HepG2 (cell line): ENCODE data around the gene SLC1A2. TPM values are rescaled to one million over a fixed set of nuclear protein-coding genes. Genes with fewer than 3 reads are reported as not detected.

ENCODE experiments used
- ATAC-seq: fragments of 200-7000 bp; cut with Tn5 transposase; 3 replicates; pipeline ENCODE4 v1.9.1; 2020; ENCODE audit warnings: mild to moderate bottlenecking, moderate library complexity
- BruUV-seq: library from RNA; stranded (reverse); fragments of 400-500 nt; replicated peaks from 2 replicates; lab custom pipeline; 2021; lab: Mats Ljungman, UMichigan
- CTCF ChIA-PET: fragments of 300-600 bp; formaldehyde crosslinking; extraction: SDS; loops from one replicate; lab custom pipeline; 2021; ENCODE audit warnings: low total read pairs, inconsistent platforms, low intra/inter-chr PET ratio; lab: Yijun Ruan, JAX
- POLR2A ChIA-PET: fragments of 350-600 bp; sonication (Branson Sonifier 250); formaldehyde crosslinking; loops from one replicate; lab custom pipeline; 2020; ENCODE audit warnings: antibody characterized with exemption, inconsistent platforms; lab: Yijun Ruan, JAX
- DNase-seq: peaks from one replicate; pipeline ENCODE4 v3.0.0-alpha.2; 2015; ENCODE audit warnings: low spot score
- FAIRE-seq: peaks from 3 replicates; lab custom pipeline; 2011; peaks lifted over from hg19 to GRCh38; lab: Jason Lieb, UNC
- H2AFZ ChIP-seq: one replicate; pipeline ENCODE4 v1.6.1; 2011; ENCODE audit warnings: low read length, inconsistent platforms
- H3K27ac ChIP-seq: fragments of 300-600 bp; 3 replicates; pipeline ENCODE4 v1.8.0; 2011; ENCODE audit warnings: mixed run types, mild to moderate bottlenecking, mixed read lengths, low read length, inconsistent platforms; ENCODE audit not compliant: insufficient read depth; ENCODE audit errors: extremely low read length
- H3K27me3 ChIP-seq, 2 experiments: fragments of 200-600 bp in 1 of 2; 2 replicates in 1 of 2; 3 replicates in 1 of 2; pipeline versions ENCODE4 v1.6.0 to v1.8.0; 2011; ENCODE audit warnings: low read length in 2 of 2, mild to moderate bottlenecking in 2 of 2, moderate library complexity in 2 of 2, inconsistent platforms in 1 of 2; ENCODE audit not compliant: insufficient read depth in 2 of 2, control insufficient read depth in 1 of 2
- H3K36me3 ChIP-seq, 2 experiments: fragments of 200-600 bp in 1 of 2; replicated peaks in 1 of 2; 2 replicates in 1 of 2; 3 replicates in 1 of 2; pipeline versions ENCODE4 v1.5.1 to v1.8.0; 2011; ENCODE audit warnings: low read length in 2 of 2, inconsistent platforms in 1 of 2; ENCODE audit not compliant: insufficient read depth in 2 of 2, control insufficient read depth in 1 of 2
- H3K4me1 ChIP-seq: 2 replicates; pipeline ENCODE4 v1.5.1; 2012; ENCODE audit warnings: low read length, inconsistent platforms; ENCODE audit not compliant: insufficient read depth
- H3K4me2 ChIP-seq: 2 replicates; pipeline ENCODE4 v1.6.0; 2011; ENCODE audit warnings: low read depth, low read length, inconsistent platforms
- H3K4me3 ChIP-seq, 3 experiments: fragments of 200-600 bp in 1 of 3; sonication (generic), shearing (Covaris generic) in 1 of 3; replicated peaks in 1 of 3; 2 replicates each; pipeline ENCODE4 v1.5.1; 2011 to 2016; ENCODE audit warnings: low read length in 3 of 3, inconsistent platforms in 2 of 3, low read depth in 2 of 3, mild to moderate bottlenecking in 2 of 3, control low read depth in 1 of 3, mixed read lengths in 1 of 3; ENCODE audit not compliant: insufficient read depth in 1 of 3
- H3K79me2 ChIP-seq: one replicate; pipeline ENCODE4 v1.6.1; 2011; ENCODE audit warnings: low read length, inconsistent platforms; ENCODE audit not compliant: insufficient read depth
- H3K9ac ChIP-seq: 2 replicates; pipeline ENCODE4 v1.6.0; 2011; ENCODE audit warnings: mild to moderate bottlenecking, low read depth, low read length, inconsistent platforms; ENCODE audit not compliant: insufficient read depth
- H3K9me3 ChIP-seq: 2 replicates; pipeline ENCODE4 v1.5.1; 2012; ENCODE audit warnings: mild to moderate bottlenecking, low read length
- H4K20me1 ChIP-seq: 2 replicates; pipeline ENCODE4 v1.6.0; 2011; ENCODE audit warnings: inconsistent platforms, mild to moderate bottlenecking, low read length, moderate library complexity; ENCODE audit not compliant: insufficient read depth
- CERS6 ChIP-seq: sonication (generic); formaldehyde crosslinking; IDR thresholded peaks from 2 replicates; pipeline ENCODE4 v1.5.0; 2020; ENCODE audit warnings: missing genetic modification reagents
- IKZF1 ChIP-seq: fragments of 450-650 bp; IDR thresholded peaks from 2 replicates; pipeline ENCODE4 v1.7.1; 2016
- ONECUT2 ChIP-seq: sonication (generic); formaldehyde crosslinking; IDR thresholded peaks from 2 replicates; pipeline ENCODE4 v1.4.0; 2020; ENCODE audit warnings: missing genetic modification reagents
- RNF2 ChIP-seq: fragments of 450-650 bp; conservative IDR thresholded peaks from 2 replicates; pipeline ENCODE4 v1.6.1; 2016; ENCODE audit warnings: low read depth
- ZFP82 ChIP-seq: sonication (generic); formaldehyde crosslinking; IDR thresholded peaks from 2 replicates; pipeline ENCODE4 v1.5.1; 2020; ENCODE audit warnings: mild to moderate bottlenecking, missing genetic modification reagents, borderline replicate concordance
- ZIK1 ChIP-seq: sonication (generic); formaldehyde crosslinking; IDR thresholded peaks from 2 replicates; pipeline ENCODE4 v1.5.0; 2020; ENCODE audit warnings: mild to moderate bottlenecking, low read depth, missing genetic modification reagents, borderline replicate concordance
- ZKSCAN5 ChIP-seq: sonication (generic); formaldehyde crosslinking; IDR thresholded peaks from 2 replicates; pipeline ENCODE4 v1.5.1; 2020; ENCODE audit warnings: mild to moderate bottlenecking, missing genetic modification reagents
- ZMYM2 ChIP-seq: sonication (generic); formaldehyde crosslinking; IDR thresholded peaks from 2 replicates; pipeline ENCODE4 v1.8.0; 2022; ENCODE audit warnings: mild to moderate bottlenecking, missing genetic modification reagents
- ZNF124 ChIP-seq: sonication (generic); formaldehyde crosslinking; IDR thresholded peaks from 2 replicates; pipeline ENCODE4 v1.4.0; 2020; ENCODE audit warnings: missing genetic modification reagents
- ZNF34 ChIP-seq: sonication (generic); formaldehyde crosslinking; IDR thresholded peaks from 2 replicates; pipeline ENCODE4 v1.4.0; 2020; ENCODE audit warnings: mild to moderate bottlenecking, missing genetic modification reagents, borderline replicate concordance
- ZNF589 ChIP-seq: sonication (generic); formaldehyde crosslinking; conservative IDR thresholded peaks from 2 replicates; pipeline ENCODE4 v1.8.0; 2022; ENCODE audit warnings: mild to moderate bottlenecking, moderate library complexity, missing genetic modification reagents
- ZNF792 ChIP-seq: IDR thresholded peaks from 2 replicates; pipeline ENCODE4 v1.6.1; 2016
- WGBS: methylation state at CpG from one replicate; pipeline ENCODE4 v1.1.6; 2017; ENCODE audit warnings: low lambda C conversion rate; 5-methylcytosine and 5-hydroxymethylcytosine counted together
- in situ Hi-C: cut with HindIII; loops from 2 replicates; pipeline ENCODE4 v1.10.0; 2017; ENCODE audit warnings: low pct_unique_long_range_greater_than_20kb; ENCODE audit not compliant: extremely low pct_ligation_motif_present
- intact Hi-C: fragments of 100-400 bp; cut with micrococcal nuclease; formaldehyde crosslinking; loops from one replicate; pipeline ENCODE4 v1.10.0; 2022; ENCODE audit not compliant: unreplicated experiment
- polyA plus RNA-seq, 8 experiments: library from polyadenylated mRNA; depleted of rRNA in 3 of 8; stranded (reverse) in 7 of 8; unstranded in 1 of 8; fragments of >200 nt; fragmentation: Illumina TruSeq in 4 of 8; extraction: Trizol in 4 of 8; gene quantifications; 2 replicates each; pipeline versions ENCODE4 v1.2.1 to v1.2.3, GENCODE V29; 2011 to 2016; ENCODE audit warnings: low read depth in 4 of 8, missing spikeins in 1 of 8, mixed read lengths in 1 of 8; ENCODE audit not compliant: insufficient read depth in 1 of 8
- total RNA-seq, 5 experiments: library from RNA; depleted of rRNA; stranded (reverse); fragments of >200 nt; fragmentation: Illumina TruSeq; extraction: Trizol; gene quantifications; 2 replicates each; pipeline ENCODE4 v1.2.3, GENCODE V29; 2016; ENCODE audit warnings: low read depth in 1 of 5
- TF ChIP-seq, protein P1 (sequence below): sonication (generic); formaldehyde crosslinking; IDR thresholded peaks from 2 replicates; pipeline ENCODE4 v1.5.1; 2020; ENCODE audit warnings: missing genetic modification reagents, mild to moderate bottlenecking, borderline replicate concordance
- TF ChIP-seq, protein P2 (sequence below): IDR thresholded peaks from 2 replicates; pipeline ENCODE4 v1.6.1; 2018; ENCODE audit warnings: missing genetic modification reagents, mild to moderate bottlenecking, missing compliant biosample characterization

SLC1A2 gene
- total and polyA plus RNA-seq, 2 of the 13 experiments (the other 11 are each of a cell fraction or from before 2014, with no cell fraction given), result 23.2 to 43.2 TPM

DNA sequence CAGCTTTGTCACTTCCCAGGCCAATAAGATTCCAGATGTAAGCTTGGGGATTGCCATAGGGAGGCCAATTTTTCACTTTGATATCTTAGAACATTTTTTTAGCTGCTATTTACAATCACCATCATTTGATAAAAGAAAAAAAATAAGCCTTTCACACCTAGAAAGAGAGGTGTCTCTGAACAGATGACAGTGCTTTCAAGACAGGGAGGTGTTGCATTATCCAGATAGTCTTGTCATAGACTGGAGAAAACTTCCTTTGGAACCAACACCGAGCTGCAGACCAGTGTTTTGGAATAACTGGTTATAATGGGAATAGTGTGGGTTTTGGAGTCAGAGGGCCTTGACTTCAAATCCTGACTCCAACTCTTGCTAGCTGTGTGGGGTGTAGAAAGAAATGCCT is 101.0 kb downstream of the SLC1A2 start:
- in situ Hi-C loops, result no loop called here
- CTCF ChIA-PET, result no interaction called here

DNA sequence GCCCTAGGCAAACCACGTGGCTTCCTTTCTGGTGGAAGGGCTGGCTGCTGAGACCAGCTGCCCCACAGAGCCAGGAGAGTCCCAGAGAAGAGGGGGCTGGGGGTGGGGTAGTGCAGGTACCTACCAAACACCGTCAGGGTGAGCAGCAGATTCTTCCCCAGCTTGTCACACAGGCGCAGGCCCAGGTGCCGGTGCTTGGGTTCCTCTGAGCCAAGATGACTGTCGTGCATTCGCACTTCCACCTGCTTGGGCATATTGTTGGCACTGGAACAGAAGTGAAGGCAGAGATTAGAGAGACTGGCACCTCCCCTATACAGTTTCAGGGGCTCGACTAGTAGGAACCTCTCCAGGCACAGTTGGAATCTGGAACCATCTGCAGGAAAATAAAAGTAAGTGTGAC is 102.1 kb downstream of the SLC1A2 start:
- Histone ChIP-seq H3K27me3 (no peaks in the 10 kb centered on the region), H3K79me2 (no peaks in the 10 kb centered on the region), H2AFZ (no peak overlapping the region), H3K9me3 (no peaks in the 10 kb centered on the region), H3K4me3 (no peak overlapping the region), H3K9ac (no peak overlapping the region), H4K20me1 (no peaks in the 10 kb centered on the region), H3K27ac (no peak overlapping the region), H3K36me3 (peaks cover 6 to 36% of the 10 kb centered on the region in 2 experiments), H3K4me1 (no peaks in the 10 kb centered on the region), H3K4me2 (no peak overlapping the region)
- FAIRE-seq (no peak), ATAC-seq (no peak), DNase-seq (no peak)
- intact Hi-C loops, result no loop called here
- in situ Hi-C loops, result no loop called here
- WGBS, result 86% methylated on average over 2 of the region's 7 CpGs
- BruUV-seq, result no TSS peak
- CTCF ChIA-PET, result no interaction called here
- POLR2A ChIA-PET, result interaction anchor here (0.8 kb wide), 1 partner anchor 13 kb away, joined by 3 read pairs; no protein-coding TSS in a partner anchor
- no peak for TF ChIP-seq ZMYM2
- no peak for TF ChIP-seq ZFP82 (CRISPR knock-in tag)
- TF ChIP-seq CERS6 (CRISPR knock-in tag), result no peak
- no peak for TF ChIP-seq ONECUT2 (CRISPR knock-in tag)
- no peak for TF ChIP-seq ZKSCAN5 (CRISPR knock-in tag)
- TF ChIP-seq ZNF589, result no peak
- TF ChIP-seq ZNF34 (CRISPR knock-in tag), result no peak
- TF ChIP-seq, protein P1, sequence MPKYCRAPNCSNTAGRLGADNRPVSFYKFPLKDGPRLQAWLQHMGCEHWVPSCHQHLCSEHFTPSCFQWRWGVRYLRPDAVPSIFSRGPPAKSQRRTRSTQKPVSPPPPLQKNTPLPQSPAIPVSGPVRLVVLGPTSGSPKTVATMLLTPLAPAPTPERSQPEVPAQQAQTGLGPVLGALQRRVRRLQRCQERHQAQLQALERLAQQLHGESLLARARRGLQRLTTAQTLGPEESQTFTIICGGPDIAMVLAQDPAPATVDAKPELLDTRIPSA (CRISPR knock-in tag), result no peak
- no peak for TF ChIP-seq ZNF792
- TF ChIP-seq ZNF124 (CRISPR knock-in tag), result no peak

More for the DNA sequence above, 101.0 kb downstream of the SLC1A2 start:
- FAIRE-seq (no peak), ATAC-seq (no peak), DNase-seq (no peak)
- Histone ChIP-seq H3K9me3 (no peaks in the 10 kb centered on the region), H4K20me1 (no peaks in the 10 kb centered on the region), H3K4me2 (no peak overlapping the region), H2AFZ (no peak overlapping the region), H3K4me1 (no peaks in the 10 kb centered on the region), H3K9ac (no peak overlapping the region), H3K36me3 (peaks cover 6 to 33% of the 10 kb centered on the region in 2 experiments), H3K27ac (no peak overlapping the region), H3K79me2 (no peaks in the 10 kb centered on the region), H3K4me3 (no peak overlapping the region), H3K27me3 (no peaks in the 10 kb centered on the region)
- intact Hi-C loops, result no loop called here
- TF ChIP-seq ZIK1 (CRISPR knock-in tag) (no peak), RNF2 (no peak), IKZF1 (no peak)
- TF ChIP-seq, protein P2, sequence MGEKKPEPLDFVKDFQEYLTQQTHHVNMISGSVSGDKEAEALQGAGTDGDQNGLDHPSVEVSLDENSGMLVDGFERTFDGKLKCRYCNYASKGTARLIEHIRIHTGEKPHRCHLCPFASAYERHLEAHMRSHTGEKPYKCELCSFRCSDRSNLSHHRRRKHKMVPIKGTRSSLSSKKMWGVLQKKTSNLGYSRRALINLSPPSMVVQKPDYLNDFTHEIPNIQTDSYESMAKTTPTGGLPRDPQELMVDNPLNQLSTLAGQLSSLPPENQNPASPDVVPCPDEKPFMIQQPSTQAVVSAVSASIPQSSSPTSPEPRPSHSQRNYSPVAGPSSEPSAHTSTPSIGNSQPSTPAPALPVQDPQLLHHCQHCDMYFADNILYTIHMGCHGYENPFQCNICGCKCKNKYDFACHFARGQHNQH, result no peak
- no TSS peak for BruUV-seq
- POLR2A ChIA-PET, result no interaction called here
- 87% methylated on average over 1 of the region's 1 CpG for WGBS
